A673 (cell line): ENCODE results near the gene PTPN14. TPM values are rescaled to one million over a fixed set of nuclear protein-coding genes. Genes with fewer than 3 reads are reported as not detected.

Experiments used
- BruUV-seq: library from RNA; stranded (reverse); fragments of 400-500 nt; replicated peaks from 2 replicates; lab custom pipeline; 2021; lab: Mats Ljungman, UMichigan
- CTCF ChIA-PET: fragments of 300-600 bp; sonication (Branson Sonifier 250); formaldehyde crosslinking; loops from one replicate; lab custom pipeline; 2022; ENCODE audit warnings: antibody characterized with exemption; lab: Charles Lee
- POLR2A ChIA-PET: fragments of 300-600 bp; sonication (Branson Sonifier 250); formaldehyde crosslinking; loops from one replicate; lab custom pipeline; 2022; ENCODE audit warnings: antibody characterized with exemption; ENCODE audit not compliant: low non-redundant PET; lab: Charles Lee
- DNase-seq: peaks from one replicate; pipeline ENCODE4 v3.0.0-alpha.2; 2015; ENCODE audit warnings: low spot score
- H3K27ac ChIP-seq: fragments of 200-600 bp; sonication (generic); 2 replicates; pipeline ENCODE4 v1.5.1; 2016; ENCODE audit warnings: mixed run types, low read depth, mild to moderate bottlenecking, mixed read lengths, antibody characterized with exemption, low read length; ENCODE audit not compliant: poor library complexity, severe bottlenecking
- H3K27me3 ChIP-seq: fragments of 200-600 bp; sonication (generic); replicated peaks from 2 replicates; pipeline ENCODE4 v1.6.1; 2017; ENCODE audit warnings: mixed run types, low read depth, mild to moderate bottlenecking, mixed read lengths, antibody characterized with exemption, low read length; ENCODE audit not compliant: insufficient read depth, poor library complexity
- H3K36me3 ChIP-seq: fragments of 200-600 bp; sonication (generic); 2 replicates; pipeline ENCODE4 v1.6.1; 2016; ENCODE audit warnings: mixed run types, mild to moderate bottlenecking, mixed read lengths, antibody characterized with exemption, low read length; ENCODE audit not compliant: insufficient read depth, poor library complexity, severe bottlenecking
- H3K4me1 ChIP-seq: fragments of 200-600 bp; sonication (generic); 2 replicates; pipeline ENCODE4 v1.6.1; 2017; ENCODE audit warnings: mixed run types, mild to moderate bottlenecking, mixed read lengths, antibody characterized with exemption, low read length; ENCODE audit not compliant: insufficient read depth, poor library complexity, severe bottlenecking
- H3K4me3 ChIP-seq: fragments of 200-600 bp; sonication (generic); 2 replicates; pipeline ENCODE4 v1.5.1; 2016; ENCODE audit warnings: low read depth, mixed run types, mild to moderate bottlenecking, mixed read lengths, low read length; ENCODE audit not compliant: poor library complexity, severe bottlenecking
- H3K9me3 ChIP-seq: fragments of 200-600 bp; sonication (generic); 2 replicates; pipeline ENCODE4 v1.6.1; 2016; ENCODE audit warnings: mixed run types, low read depth, mild to moderate bottlenecking, mixed read lengths, antibody characterized with exemption, low read length; ENCODE audit not compliant: poor library complexity, severe bottlenecking
- EZH2 ChIP-seq: fragments of 200-600 bp; sonication (generic); IDR thresholded peaks from 2 replicates; pipeline ENCODE4 v1.6.1; 2017; ENCODE audit warnings: borderline replicate concordance, low read depth, mild to moderate bottlenecking, mixed read lengths, antibody characterized with exemption, low read length; ENCODE audit not compliant: poor library complexity, severe bottlenecking
- intact Hi-C: fragments of 100-400 bp; cut with micrococcal nuclease; formaldehyde crosslinking; loops from one replicate; pipeline ENCODE4 v1.10.0; 2022; ENCODE audit not compliant: unreplicated experiment
- total RNA-seq: library from RNA; stranded (reverse); gene quantifications from 2 replicates; pipeline ENCODE4 v1.2.3, GENCODE V29; 2021
- TF ChIP-seq, protein P1 (sequence below): fragments of 300-800, 200-600 bp; sonication (generic); conservative IDR thresholded peaks from 2 replicates; pipeline ENCODE4 v1.5.1; 2017; ENCODE audit warnings: low read depth, mild to moderate bottlenecking, antibody characterized with exemption, low read length, moderate library complexity, mixed read lengths

Gene PTPN14
- total RNA-seq, 1 experiment from 2014 or later, result 114 TPM

DNA sequence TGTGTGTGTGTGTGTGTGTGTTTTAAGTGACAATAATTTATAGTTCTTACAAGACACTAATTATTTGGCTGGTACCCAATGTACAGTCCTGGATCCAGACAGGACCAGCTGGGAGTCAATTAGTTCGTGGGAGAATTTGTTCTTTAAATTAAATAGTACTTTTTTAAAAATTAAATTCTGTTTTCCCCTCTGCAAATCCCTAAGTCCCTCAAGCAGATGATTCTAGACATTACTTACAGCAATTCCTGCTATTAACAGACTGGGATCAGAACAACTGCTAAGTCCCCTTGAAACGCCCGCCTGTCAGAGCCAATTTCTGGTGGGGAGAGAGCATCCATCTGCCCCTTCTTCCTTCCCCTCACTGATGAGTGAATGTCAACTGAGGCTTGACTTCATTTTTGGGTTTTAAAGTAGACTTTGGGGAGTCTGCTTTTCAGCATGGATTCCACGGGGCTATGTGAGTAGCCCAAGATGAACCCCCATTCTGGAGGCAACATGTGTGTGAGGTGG, 186.6 kb downstream of the PTPN14 start:
- no TSS peak for BruUV-seq
- H3K36me3 ChIP-seq, result peaks cover 87% of the 10 kb centered on the region

DNA sequence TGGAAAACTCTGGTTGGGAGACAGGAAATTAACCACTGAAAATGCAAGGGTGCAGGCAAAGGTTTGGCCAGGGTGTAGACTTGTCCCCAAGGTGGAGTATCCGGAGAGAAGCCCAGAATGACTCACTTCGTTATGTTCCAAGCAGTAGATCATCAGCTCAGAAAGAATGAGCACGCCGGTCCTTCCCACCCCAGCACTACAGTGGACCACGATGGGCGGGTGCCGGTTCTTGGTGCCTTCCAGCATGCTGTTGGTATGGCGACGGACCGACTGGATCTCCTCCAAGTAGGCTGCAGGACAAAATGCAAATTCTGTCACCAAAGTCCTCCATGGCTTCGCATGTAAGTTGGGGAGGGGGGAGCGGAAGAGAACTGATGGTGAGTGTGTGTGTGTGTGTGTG, 187.0 kb downstream of the PTPN14 start:
- POLR2A ChIA-PET, result no interaction called here
- DNase-seq, result no peak
- H3K4me1 ChIP-seq, result peaks cover 9% of the 10 kb centered on the region
- no peak overlapping the region for H3K4me3 ChIP-seq
- no peaks in the 10 kb centered on the region for H3K27me3 ChIP-seq
- intact Hi-C loops, result no loop called here
- BruUV-seq, result no TSS peak
- H3K9me3 ChIP-seq, result no peaks in the 10 kb centered on the region
- H3K36me3 ChIP-seq, result peaks cover 85% of the 10 kb centered on the region
- TF ChIP-seq, protein P1, sequence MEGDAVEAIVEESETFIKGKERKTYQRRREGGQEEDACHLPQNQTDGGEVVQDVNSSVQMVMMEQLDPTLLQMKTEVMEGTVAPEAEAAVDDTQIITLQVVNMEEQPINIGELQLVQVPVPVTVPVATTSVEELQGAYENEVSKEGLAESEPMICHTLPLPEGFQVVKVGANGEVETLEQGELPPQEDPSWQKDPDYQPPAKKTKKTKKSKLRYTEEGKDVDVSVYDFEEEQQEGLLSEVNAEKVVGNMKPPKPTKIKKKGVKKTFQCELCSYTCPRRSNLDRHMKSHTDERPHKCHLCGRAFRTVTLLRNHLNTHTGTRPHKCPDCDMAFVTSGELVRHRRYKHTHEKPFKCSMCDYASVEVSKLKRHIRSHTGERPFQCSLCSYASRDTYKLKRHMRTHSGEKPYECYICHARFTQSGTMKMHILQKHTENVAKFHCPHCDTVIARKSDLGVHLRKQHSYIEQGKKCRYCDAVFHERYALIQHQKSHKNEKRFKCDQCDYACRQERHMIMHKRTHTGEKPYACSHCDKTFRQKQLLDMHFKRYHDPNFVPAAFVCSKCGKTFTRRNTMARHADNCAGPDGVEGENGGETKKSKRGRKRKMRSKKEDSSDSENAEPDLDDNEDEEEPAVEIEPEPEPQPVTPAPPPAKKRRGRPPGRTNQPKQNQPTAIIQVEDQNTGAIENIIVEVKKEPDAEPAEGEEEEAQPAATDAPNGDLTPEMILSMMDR, result no peak
- TF ChIP-seq EZH2, result no peak
- CTCF ChIA-PET, result no interaction called here
- H3K27ac ChIP-seq, result no peak overlapping the region

More for the DNA sequence above, 186.6 kb downstream of the PTPN14 start:
- TF ChIP-seq, protein P1, result no peak
- no peak for TF ChIP-seq EZH2
- Histone ChIP-seq H3K9me3 (no peaks in the 10 kb centered on the region), H3K27ac (no peak overlapping the region), H3K4me3 (no peak overlapping the region), H3K27me3 (no peaks in the 10 kb centered on the region), H3K4me1 (peaks cover 9% of the 10 kb centered on the region)
- intact Hi-C loops, result no loop called here
- DNase-seq, result no peak
- POLR2A ChIA-PET, result no interaction called here
- CTCF ChIA-PET, result no interaction called here

DNA sequence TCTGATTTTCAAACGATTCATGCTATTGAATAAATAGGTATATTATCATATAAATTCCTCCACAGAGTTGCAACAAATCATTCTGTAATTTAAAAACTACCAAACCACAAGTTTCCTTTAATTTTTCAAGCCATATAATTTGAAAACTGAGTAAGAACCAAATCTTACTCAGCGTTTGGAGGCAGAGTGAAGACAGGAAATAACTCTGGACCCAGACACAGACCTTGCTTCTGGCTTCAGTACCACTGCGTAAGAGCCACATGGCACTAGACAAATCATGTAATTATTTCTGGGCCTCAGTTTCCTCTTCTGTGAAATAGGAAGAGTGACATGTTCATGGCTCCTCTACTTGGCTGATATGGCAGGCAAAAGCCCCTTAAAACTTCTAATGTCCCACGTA, 188.0 kb downstream of the PTPN14 start:
- H3K4me3 ChIP-seq, result no peak overlapping the region
- H3K27ac ChIP-seq, result no peak overlapping the region
- no peaks in the 10 kb centered on the region for H3K27me3 ChIP-seq
- DNase-seq, result no peak
- POLR2A ChIA-PET, result interaction anchor here (0.6 kb wide), 1 partner anchor 42 kb away, joined by 3 read pairs; no protein-coding TSS in a partner anchor
- TF ChIP-seq, protein P1, result no peak
- TF ChIP-seq EZH2, result no peak
- BruUV-seq, result no TSS peak
- H3K9me3 ChIP-seq, result no peaks in the 10 kb centered on the region
- CTCF ChIA-PET, result no interaction called here
- peaks cover 76% of the 10 kb centered on the region for H3K36me3 ChIP-seq
- H3K4me1 ChIP-seq, result peaks cover 9% of the 10 kb centered on the region
- intact Hi-C loops, result no loop called here
